SW480 (cell line): ENCODE data around the gene ADPRHL1.
A peak's percentile ranks its signal among the peaks of the same experiment; 100 is the strongest.

Experiments
- DNase-seq: peaks from one replicate; pipeline ENCODE4 v3.0.0-alpha.2; 2016; ENCODE audit warnings: low spot score

The ADPRHL1 gene

DNA sequence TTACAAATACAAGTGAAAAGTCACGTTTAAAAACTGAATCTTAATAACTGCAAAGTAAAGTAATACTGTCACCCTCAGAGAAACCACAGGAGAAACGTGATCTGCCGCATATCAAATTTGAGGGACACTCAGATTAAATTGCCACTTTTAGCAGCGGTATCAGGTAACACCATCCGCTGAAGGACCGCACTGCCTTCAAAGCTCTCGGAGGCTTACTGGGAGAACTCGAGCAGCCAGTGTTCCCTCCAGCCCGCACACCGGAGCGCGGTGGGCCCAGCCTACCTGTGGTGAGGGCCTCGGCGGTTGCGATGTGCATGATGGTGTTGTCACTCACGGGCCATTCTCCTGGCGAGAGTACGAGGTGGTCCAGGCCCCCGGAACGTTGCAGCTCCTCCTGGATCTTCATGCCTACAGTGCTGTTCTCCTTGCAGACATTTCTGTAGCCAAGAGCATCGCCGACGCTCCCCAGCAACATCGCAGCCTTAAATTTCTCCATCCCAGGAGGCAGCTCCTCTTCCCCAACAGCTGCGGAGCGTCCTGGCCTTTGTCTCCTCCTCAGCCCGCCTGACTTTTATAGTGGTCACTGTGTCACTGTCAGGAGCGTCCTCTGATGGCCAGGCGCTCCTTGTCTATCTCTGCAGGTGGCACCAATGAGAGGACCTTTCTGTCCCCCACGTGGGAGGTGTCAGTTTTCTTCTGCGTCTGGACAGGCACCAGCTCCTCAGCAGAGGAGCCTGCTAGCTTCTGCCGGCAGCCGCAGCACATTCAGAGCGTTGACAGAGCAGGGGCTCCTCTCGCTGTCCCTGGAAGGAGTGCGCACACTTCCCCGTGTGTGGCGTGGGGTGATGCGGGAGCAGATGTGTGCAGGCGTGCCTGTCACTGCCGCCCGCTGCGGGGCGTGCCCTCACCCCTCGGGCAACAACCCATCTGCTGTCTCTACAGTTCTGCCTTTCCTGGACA is at the start of gene ADPRHL1:
Gene ADPRHL1, minus strand, starts transcription at position 547 of the 960 bp plus-strand sequence. Its CDS starts 51 bp downstream, at position 496.
- DNase-seq = no peak

DNA sequence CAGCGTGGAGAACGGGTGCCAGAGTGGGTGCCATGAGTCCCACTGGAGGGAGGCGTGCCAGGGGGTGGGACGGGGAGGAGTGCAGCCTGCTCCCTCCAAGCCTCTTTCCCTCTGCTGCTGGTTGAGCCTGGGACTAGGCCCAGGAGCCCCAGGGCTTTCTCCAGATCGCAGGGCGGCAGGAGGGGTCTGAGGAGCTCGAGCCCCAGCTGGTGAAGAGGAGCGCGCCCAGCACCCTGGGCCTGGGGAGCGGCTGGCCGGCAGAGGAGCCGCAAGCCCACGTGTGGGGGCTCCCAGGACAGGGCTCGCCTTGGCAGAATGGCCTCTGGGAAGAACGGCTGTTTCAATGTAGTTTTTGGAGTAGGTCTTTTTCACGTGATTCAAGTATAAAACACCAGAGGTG is 49.4 kb upstream of the ADPRHL1 start:
- DNase-seq = no peak

DNA sequence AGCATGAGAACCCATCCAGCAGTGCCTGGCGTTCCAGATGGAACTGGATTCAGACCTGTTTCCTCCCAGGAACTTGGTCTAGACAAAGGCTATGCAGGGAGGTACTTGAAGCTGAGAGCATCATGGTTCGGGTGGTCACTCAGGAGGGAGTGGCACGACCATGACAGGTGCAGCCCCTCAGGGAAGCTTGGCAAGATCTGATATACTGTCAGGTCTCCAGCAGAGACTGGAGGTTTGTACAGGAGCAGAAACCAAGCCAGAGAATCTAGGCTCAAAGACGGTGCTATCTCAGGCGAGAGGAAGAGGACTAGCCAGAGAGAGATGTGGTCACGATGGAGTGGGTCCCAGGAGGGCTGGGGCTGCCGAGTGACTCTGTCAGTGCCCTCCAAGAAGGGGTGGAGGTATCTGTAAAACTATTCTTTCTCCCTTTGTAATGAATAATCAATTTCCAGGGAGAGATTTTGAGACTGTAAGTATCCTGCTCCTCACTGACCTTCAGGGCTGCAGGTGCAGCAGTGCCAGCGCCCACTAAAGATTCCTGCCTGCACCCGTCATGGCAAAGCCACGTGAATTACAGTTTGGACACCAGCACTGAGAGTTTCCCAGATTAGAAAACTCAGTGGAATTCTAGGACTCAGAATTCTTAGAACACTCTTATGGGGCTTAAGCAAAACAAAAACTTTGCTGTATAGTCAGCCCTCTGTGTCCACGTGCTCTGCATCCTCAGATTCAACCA is 47.4 kb upstream of the ADPRHL1 start:
- DNase-seq = no peak

- no peak for DNase-seq
Observed at GRCh38 chr13:113499936-113500335, 46.6 kb upstream of the ADPRHL1 start.

DNA sequence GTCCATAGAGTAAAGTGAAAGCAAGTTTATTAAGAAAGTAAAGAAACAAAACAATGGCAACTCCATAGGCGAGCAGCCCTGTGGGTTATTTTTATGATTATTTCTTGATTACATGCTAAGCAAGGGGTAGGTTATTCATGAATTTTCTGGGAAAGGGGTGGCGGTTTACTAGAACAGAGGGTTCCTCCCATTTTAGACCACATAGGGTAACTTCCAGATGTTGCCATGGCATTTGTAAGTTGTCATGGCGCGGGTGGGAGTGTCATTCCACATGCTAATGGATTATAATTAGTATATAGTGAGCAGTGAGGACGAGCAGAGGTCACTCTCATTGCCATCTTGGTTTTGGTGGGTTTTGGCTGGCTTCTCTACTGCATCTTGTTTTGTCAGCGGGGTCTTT is 45.6 kb upstream of the ADPRHL1 start:
- DNase-seq = no peak

- DNase-seq = no peak
Observed at GRCh38 chr13:113497217-113497616, 43.9 kb upstream of the ADPRHL1 start.

- no peak for DNase-seq
Observed at GRCh38 chr13:113495494-113496210, 42.4 kb upstream of the ADPRHL1 start.

- peak; percentile 89 for DNase-seq
Observed at GRCh38 chr13:113493315-113493951, 40.1 kb upstream of the ADPRHL1 start.

- no peak for DNase-seq
Observed at GRCh38 chr13:113491982-113492381, 38.7 kb upstream of the ADPRHL1 start.

- peak; percentile 38 for DNase-seq
Observed at GRCh38 chr13:113491418-113491883, 38.2 kb upstream of the ADPRHL1 start.

GRCh38 chr13:113490496-113491417 is 37.5 kb upstream of the ADPRHL1 start, which contains the start of gene DCUN1D2:
DCUN1D2 (minus strand) TSS chr13:113490711; CDS start chr13:113490669, 42 bp downstream.
- DNase-seq = peak; percentile 91

- peak; percentile 40 for DNase-seq
Observed at GRCh38 chr13:113489549-113490495, 36.5 kb upstream of the ADPRHL1 start.

DNA sequence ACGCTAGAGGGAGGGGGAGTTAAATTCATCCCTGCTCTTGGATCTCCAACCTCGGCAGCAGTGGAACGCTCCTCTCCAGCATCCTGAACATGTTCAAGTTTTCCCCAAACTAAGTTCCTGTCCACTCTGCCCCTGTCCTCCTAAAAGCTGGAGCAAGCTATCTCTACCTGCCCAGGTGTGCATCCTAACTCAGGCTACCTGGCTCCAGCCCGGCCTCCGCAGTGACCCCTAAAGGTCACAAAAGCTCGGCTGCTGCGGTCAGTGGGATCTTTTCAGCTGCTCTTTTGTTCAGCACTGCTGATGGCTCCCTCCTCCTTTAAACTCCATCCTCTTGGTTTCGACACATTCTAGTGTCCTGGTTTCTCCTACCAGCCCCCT is 35.9 kb upstream of the ADPRHL1 start:
- DNase-seq = peak; percentile 21

DNA sequence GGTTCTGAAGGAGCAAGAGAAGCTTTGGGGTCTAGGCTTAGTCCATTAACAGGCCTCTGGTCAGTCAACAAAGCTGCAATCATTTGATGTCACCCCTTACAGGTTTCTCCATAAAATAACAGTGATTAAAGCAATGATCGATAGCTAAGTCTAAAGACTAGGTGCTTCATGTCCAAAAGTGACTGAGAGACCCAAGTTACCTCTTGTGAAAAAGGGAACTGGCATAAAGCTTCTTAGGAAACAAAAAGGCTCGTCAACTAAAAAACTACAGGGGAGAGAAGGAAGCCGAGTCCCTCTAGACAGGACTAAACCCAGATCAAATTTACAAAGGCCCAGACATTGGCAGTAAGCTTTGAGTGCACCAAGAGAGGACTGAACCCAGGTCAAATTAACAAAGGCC is 35.0 kb upstream of the ADPRHL1 start:
- no peak for DNase-seq

- no peak for DNase-seq
Observed at GRCh38 chr13:113486698-113487097, 33.4 kb upstream of the ADPRHL1 start.

DNA sequence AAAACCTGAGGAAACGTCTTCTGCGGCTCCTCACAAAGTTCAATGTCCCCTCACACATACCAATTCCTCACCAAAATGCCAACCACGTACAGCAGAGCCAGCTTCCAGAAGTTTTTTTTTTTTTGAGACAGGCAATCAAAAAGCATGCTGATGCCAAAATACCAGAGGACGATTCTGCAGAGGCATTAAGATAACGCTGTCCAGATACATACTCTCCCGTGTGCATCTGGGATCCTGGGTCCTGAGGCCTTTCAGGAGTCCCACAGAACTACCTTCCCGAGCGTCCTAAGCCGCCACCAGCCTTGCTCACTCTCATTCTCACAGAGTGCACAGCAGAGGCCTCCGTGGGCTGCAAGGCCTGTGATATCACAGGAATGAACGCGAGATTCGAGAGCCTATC is 32.3 kb upstream of the ADPRHL1 start:
- DNase-seq = no peak

DNA sequence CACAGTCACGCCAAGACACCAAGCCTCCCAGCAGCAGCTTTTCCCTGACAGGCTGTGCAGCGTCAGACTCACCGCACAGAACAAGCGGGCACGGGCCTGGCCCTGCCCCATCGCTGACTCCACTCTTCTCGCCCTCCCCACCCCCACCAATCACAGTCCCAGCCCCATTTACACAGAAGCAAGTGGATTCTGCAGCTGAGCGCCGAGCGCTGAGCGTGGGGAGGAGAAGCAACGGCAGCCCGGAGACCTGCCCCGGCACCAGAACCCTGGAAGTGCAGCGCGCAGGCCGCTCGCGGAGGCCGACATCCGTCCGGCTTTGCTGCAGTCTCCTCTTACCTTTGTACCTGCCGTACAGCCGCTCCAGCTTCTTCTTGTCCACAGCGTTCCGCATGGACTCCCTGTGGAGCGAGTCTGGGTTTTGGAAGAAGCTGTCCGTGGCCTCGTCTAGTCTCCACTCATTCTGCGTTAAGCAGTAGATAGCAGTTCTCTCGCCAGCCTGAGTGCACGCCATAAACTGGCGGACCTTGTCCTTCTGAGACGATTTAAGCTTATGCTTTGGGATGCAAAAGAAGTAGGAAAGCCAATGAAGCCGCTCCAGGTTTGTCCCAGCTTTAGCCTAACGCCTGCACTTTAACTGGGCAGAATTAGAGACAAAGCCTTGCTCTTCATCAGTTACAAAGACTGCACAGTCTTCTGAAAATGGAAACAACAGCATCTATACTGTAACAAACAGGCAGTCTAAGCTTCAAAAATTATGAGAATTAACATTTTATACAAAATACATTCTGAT is 30.4 kb upstream of the ADPRHL1 start:
- DNase-seq = no peak

DNA sequence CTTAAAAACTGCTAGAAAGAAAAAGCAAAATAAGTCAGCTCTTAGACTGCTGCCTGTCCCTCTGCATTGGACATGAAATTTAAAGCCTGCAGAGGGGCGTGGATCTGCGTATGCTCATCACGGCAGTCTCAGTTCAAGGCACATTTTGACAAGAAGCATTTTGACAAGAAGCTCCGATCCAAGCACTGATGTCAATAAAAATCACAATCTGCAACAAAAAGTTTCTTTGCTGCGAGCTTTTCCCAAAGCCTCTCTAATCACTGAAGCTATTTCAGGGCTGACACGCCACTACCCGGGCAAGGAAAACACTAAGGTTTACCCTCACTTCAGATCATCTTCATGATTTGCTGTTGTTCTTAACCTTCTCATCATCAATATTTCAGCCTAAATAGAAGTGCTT is 29.8 kb upstream of the ADPRHL1 start:
- DNase-seq = no peak

GRCh38 chr13:113479179-113479578 is 25.9 kb upstream of the ADPRHL1 start:
- no peak for DNase-seq
